ENCODE measurements around the gene CDKN1B.

CDKN1B gene

GRCh38 chr12:12770262-12770661 is 53.1 kb downstream of the CDKN1B start:
- DNase-seq: no peak
